Hepatocyte (in vitro differentiated cells): ENCODE data around the gene DOCK1. TPM values are rescaled to one million over a fixed set of nuclear protein-coding genes. Genes with fewer than 3 reads are reported as not detected.

Experiments used
- DNase-seq: peaks from one replicate; pipeline ENCODE4 v3.0.0-alpha.2; 2016; ENCODE audit warnings: low spot score
- H2AFZ ChIP-seq: fragments of 200-600 bp; sonication (generic); 2 replicates; pipeline ENCODE4 v1.6.0; 2016; ENCODE audit warnings: antibody characterized with exemption, mild to moderate bottlenecking
- H3K27ac ChIP-seq: fragments of 200-600 bp; sonication (generic); 2 replicates; pipeline ENCODE4 v1.5.1; 2016; ENCODE audit warnings: mild to moderate bottlenecking
- H3K27me3 ChIP-seq: fragments of 200-600 bp; sonication (generic); 2 replicates; pipeline ENCODE4 v1.6.1; 2016
- H3K36me3 ChIP-seq: fragments of 200-600 bp; sonication (generic); replicated peaks from 2 replicates; pipeline ENCODE4 v1.5.1; 2016; ENCODE audit warnings: low read depth; ENCODE audit not compliant: insufficient read depth
- H3K4me1 ChIP-seq: fragments of 200-600 bp; sonication (generic); 2 replicates; pipeline ENCODE4 v1.5.1; 2016; ENCODE audit warnings: mild to moderate bottlenecking, moderate library complexity; ENCODE audit not compliant: insufficient read depth
- H3K4me2 ChIP-seq: fragments of 200-600 bp; sonication (generic); 2 replicates; pipeline ENCODE4 v1.6.0; 2016
- H3K4me3 ChIP-seq: fragments of 200-600 bp; sonication (generic); 2 replicates; pipeline ENCODE4 v1.5.1; 2016; ENCODE audit warnings: mild to moderate bottlenecking
- H3K79me2 ChIP-seq: fragments of 200-600 bp; sonication (generic); 2 replicates; pipeline ENCODE4 v1.6.0; 2017; ENCODE audit warnings: mild to moderate bottlenecking
- H3K9me2 ChIP-seq: fragments of 200-600 bp; sonication (generic); replicated peaks from 2 replicates; pipeline ENCODE4 v1.6.0; 2017; ENCODE audit warnings: mild to moderate bottlenecking; ENCODE audit not compliant: insufficient read depth
- H3K9me3 ChIP-seq: fragments of 200-600 bp; sonication (generic); 2 replicates; pipeline ENCODE4 v1.5.1; 2016; ENCODE audit warnings: low read depth, mild to moderate bottlenecking
- H4K20me1 ChIP-seq: fragments of 200-600 bp; sonication (generic); 2 replicates; pipeline ENCODE4 v1.6.0; 2016; ENCODE audit warnings: mild to moderate bottlenecking; ENCODE audit not compliant: insufficient read depth, poor library complexity, severe bottlenecking
- EZH2 ChIP-seq: fragments of 200-600 bp; sonication (generic); IDR thresholded peaks from 2 replicates; pipeline ENCODE4 v1.6.1; 2016; ENCODE audit warnings: antibody characterized with exemption, mild to moderate bottlenecking, borderline replicate concordance
- EZH2phosphoT487 ChIP-seq: fragments of 200-600 bp; sonication (generic); IDR thresholded peaks from one replicate; pipeline ENCODE4 v1.6.1; 2018; ENCODE audit warnings: antibody characterized with exemption, mild to moderate bottlenecking, low read depth, moderate library complexity; ENCODE audit not compliant: unreplicated experiment, severe bottlenecking
- WGBS: methylation state at CpG from one replicate; pipeline ENCODE4 v1.1.6; 2016; ENCODE audit warnings: low lambda C conversion rate; ENCODE audit errors: missing lambda C conversion rate; 5-methylcytosine and 5-hydroxymethylcytosine counted together
- polyA plus RNA-seq: library from polyadenylated mRNA; unstranded; fragments of >200 nt; fragmentation: Nextera tagmentation; extraction: Ambion mirVana; gene quantifications from 2 replicates; pipeline ENCODE4 v1.2.1, GENCODE V29; 2016
- total RNA-seq: library from RNA; depleted of rRNA; stranded (reverse); fragments of >200 nt; gene quantifications from 2 replicates; pipeline ENCODE4 v1.2.3, GENCODE V29; 2014
- TF ChIP-seq, protein P1 (sequence below): fragments of 200-600 bp; sonication (generic); IDR thresholded peaks from 2 replicates; pipeline ENCODE4 v1.5.1; 2016; ENCODE audit warnings: antibody characterized with exemption, mild to moderate bottlenecking; ENCODE audit not compliant: poor library complexity

Gene DOCK1
- total and polyA plus RNA-seq, 2 experiments from 2014 or later, result 16.0 to 55.5 TPM

- Histone ChIP-seq H3K4me2 (no peak overlapping the region), H3K79me2 (peaks cover 92% of the 10 kb centered on the region), H4K20me1 (peaks cover 3% of the 10 kb centered on the region), H3K27me3 (no peaks in the 10 kb centered on the region), H3K4me3 (no peak overlapping the region), H3K4me1 (no peaks in the 10 kb centered on the region), H3K36me3 (no peaks in the 10 kb centered on the region), H3K9me3 (no peaks in the 10 kb centered on the region), H3K27ac (no peak overlapping the region), H3K9me2 (no peaks in the 10 kb centered on the region), H2AFZ (no peak overlapping the region)
- DNase-seq, result no peak
- WGBS, result 92% methylated on average over 12 of the region's 13 CpGs
- TF ChIP-seq, protein P1, sequence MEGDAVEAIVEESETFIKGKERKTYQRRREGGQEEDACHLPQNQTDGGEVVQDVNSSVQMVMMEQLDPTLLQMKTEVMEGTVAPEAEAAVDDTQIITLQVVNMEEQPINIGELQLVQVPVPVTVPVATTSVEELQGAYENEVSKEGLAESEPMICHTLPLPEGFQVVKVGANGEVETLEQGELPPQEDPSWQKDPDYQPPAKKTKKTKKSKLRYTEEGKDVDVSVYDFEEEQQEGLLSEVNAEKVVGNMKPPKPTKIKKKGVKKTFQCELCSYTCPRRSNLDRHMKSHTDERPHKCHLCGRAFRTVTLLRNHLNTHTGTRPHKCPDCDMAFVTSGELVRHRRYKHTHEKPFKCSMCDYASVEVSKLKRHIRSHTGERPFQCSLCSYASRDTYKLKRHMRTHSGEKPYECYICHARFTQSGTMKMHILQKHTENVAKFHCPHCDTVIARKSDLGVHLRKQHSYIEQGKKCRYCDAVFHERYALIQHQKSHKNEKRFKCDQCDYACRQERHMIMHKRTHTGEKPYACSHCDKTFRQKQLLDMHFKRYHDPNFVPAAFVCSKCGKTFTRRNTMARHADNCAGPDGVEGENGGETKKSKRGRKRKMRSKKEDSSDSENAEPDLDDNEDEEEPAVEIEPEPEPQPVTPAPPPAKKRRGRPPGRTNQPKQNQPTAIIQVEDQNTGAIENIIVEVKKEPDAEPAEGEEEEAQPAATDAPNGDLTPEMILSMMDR, result no peak
- no peak for TF ChIP-seq EZH2
- no peak for TF ChIP-seq EZH2phosphoT487
Observed at GRCh38 chr10:126948355-126949160, 43.3 kb downstream of the DOCK1 start.

- H4K20me1 ChIP-seq, result peaks cover 5% of the 10 kb centered on the region
Observed at GRCh38 chr10:126949161-126949503, 43.9 kb downstream of the DOCK1 start.

DNA sequence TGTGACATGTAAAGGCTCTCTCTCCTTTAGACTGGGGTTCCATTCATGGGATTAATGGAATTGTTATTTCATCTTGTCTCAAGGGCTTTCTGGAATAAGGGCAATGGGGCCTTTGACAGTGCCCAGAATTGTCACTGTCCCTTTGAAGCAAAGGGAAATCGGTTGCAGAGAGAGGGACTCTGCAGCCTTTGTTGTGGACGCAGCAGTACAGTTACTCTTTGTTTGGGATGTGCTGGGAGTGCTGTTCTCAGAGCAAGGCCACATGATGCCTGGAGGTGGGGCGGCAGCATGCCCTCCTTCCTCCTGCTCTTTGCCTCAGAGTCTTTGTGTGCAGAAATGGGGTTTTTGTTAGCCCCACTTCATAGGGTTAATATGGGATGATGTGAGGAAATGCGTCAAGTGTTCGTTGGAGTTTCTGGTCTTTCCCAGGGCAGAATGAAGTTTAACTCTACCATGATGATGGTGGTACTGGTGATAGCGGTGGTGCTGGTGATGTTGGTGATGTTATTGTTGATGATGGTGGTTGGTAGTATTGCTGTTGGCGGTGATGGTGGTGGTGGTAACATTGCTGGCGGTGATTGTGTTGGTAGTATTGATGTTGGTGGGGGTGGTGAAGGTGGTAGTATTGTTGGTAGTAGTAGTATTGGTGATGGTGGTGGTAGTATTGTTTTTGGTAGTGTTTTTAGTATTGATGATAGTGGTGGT, 45.3 kb downstream of the DOCK1 start:
- H3K9me2 ChIP-seq, result no peaks in the 10 kb centered on the region
- H3K27me3 ChIP-seq, result no peaks in the 10 kb centered on the region
- no peaks in the 10 kb centered on the region for H3K9me3 ChIP-seq
- no peak overlapping the region for H2AFZ ChIP-seq
- no peaks in the 10 kb centered on the region for H3K36me3 ChIP-seq
- H3K27ac ChIP-seq, result no peak overlapping the region
- H4K20me1 ChIP-seq, result peaks cover 19% of the 10 kb centered on the region
- TF ChIP-seq EZH2 (no peak), EZH2phosphoT487 (no peak)
- TF ChIP-seq, protein P1, result no peak
- H3K79me2 ChIP-seq, result peaks cover 91% of the 10 kb centered on the region
- DNase-seq, result no peak
- 99% methylated on average over 8 of the region's 8 CpGs for WGBS
- H3K4me3 ChIP-seq, result no peak overlapping the region
- no peak overlapping the region for H3K4me2 ChIP-seq
- peaks cover 3% of the 10 kb centered on the region for H3K4me1 ChIP-seq

More at GRCh38 chr10:126949161-126949503, 43.9 kb downstream of the DOCK1 start:
- Histone ChIP-seq H3K9me3 (no peaks in the 10 kb centered on the region), H3K36me3 (no peaks in the 10 kb centered on the region), H3K4me3 (no peak overlapping the region), H3K79me2 (peaks cover 92% of the 10 kb centered on the region), H3K9me2 (no peaks in the 10 kb centered on the region), H3K4me2 (no peak overlapping the region), H3K27ac (no peak overlapping the region), H2AFZ (no peak overlapping the region), H3K4me1 (no peaks in the 10 kb centered on the region), H3K27me3 (no peaks in the 10 kb centered on the region)
- TF ChIP-seq, protein P1, result no peak
- TF ChIP-seq EZH2 (no peak), EZH2phosphoT487 (no peak)
- no peak for DNase-seq
- WGBS, result 96% methylated on average over 4 of the region's 4 CpGs
